ENCODE measurements around the gene CASP2.

GRCh38 chr7:143256932-143257331 is 31.2 kb upstream of the CASP2 start:
- TF ChIP-seq POLR2AphosphoS5 (IDR thresholded peaks at IDR 0.05) (no peak), CTCF (IDR thresholded peaks at IDR 0.05) (no peak), POLR2A (IDR thresholded peaks at IDR 0.05) (no peak)
